Stimulated activated CD4-positive, alpha-beta T cell treated with anti-CD3 and anti-CD28 coated beads, Interleukin-12 subunit alpha, Interleukin-12 subunit beta, amount 100 ng/mL, for 4 hours (primary cell): ENCODE results near the gene GARIN1A.

Experiments used
- DNase-seq: peaks from one replicate; pipeline ENCODE4 v3.0.0-alpha.2; 2020

The GARIN1A gene

GRCh38 chr7:128718967-128719642 is 47.0 kb downstream of the GARIN1A start:
- no peak for DNase-seq

- no peak for DNase-seq
Observed at GRCh38 chr7:128721376-128721775, 49.3 kb downstream of the GARIN1A start.
